T-helper 2 cell (primary cell): ENCODE data around the gene TMEM254.
"Not testable (repeated sequence)": the region's sequence is repeated elsewhere in the genome, so short reads cannot be mapped to it uniquely, and the experiment has no call there.

Experiments
- DNase-seq, 5 experiments: peaks; one replicate each; pipeline versions ENCODE4 v3.0.0 to v3.0.0-alpha.2; 2012 to 2022
- total RNA-seq, 2 donors: gene quantifications; one replicate each; lab custom pipeline; 2026; lab: John Stamatoyannopoulos, UW

The TMEM254 gene, protein sequence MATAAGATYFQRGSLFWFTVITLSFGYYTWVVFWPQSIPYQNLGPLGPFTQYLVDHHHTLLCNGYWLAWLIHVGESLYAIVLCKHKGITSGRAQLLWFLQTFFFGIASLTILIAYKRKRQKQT
- total RNA-seq: 2.5 to 6.7 reads per million in 2 donors

GRCh38 chr10:80078448-80079311 lies at the start of gene TMEM254:
Gene TMEM254 (plus strand): TSS chr10:80078665. CDS start chr10:80078700, 35 bp downstream.
- peak; percentile 62 to 91 (median 74) for DNase-seq

DNA sequence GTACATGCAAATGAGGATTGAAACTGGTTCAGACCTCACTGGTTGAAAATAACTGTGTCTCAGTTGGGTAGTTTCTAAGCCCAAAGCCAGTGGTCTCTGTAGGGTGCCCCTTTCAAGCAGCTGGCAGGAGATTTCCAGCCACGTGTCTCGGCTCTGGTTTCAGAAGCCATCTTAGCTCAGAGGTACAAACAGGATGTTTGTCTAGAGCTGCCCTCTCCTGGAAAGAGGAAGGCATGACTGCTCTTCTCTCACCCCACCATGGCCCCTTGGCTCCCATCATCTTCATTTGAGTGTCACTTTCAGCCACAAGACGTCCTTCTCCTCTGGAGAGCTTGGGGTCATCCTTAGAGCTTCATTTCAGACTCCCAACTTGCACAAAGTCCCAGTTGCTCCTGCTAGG lies 49.3 kb upstream of the TMEM254 start:
- peak in 1 of 5 experiments; percentile 28 for DNase-seq

GRCh38 chr10:80029865-80030264 lies 48.6 kb upstream of the TMEM254 start:
- DNase-seq: not testable (repeated sequence)

DNA sequence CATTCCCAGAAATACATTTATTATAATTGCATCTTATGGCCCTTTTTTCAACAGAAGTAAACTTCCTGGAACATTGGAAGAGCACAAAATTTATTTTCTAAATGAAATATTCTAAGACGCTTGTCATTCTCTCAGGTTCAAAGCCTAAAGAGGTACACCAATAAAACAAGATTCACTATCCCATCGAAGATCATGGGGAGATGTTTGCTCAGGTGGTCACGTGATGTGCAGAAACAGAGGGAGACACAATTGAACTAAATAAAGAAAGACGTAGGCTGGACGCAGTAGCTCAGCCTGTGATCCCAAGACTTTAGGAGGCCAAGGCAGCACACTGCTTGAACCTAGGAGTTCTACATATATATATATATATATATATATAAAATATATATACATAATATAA lies 46.0 kb upstream of the TMEM254 start:
- no peak for DNase-seq

GRCh38 chr10:80034766-80035165 lies 43.7 kb upstream of the TMEM254 start:
- DNase-seq: not testable (repeated sequence)

- not testable (repeated sequence) for DNase-seq
Measured at GRCh38 chr10:80035430-80035829, 43.0 kb upstream of the TMEM254 start.

DNA sequence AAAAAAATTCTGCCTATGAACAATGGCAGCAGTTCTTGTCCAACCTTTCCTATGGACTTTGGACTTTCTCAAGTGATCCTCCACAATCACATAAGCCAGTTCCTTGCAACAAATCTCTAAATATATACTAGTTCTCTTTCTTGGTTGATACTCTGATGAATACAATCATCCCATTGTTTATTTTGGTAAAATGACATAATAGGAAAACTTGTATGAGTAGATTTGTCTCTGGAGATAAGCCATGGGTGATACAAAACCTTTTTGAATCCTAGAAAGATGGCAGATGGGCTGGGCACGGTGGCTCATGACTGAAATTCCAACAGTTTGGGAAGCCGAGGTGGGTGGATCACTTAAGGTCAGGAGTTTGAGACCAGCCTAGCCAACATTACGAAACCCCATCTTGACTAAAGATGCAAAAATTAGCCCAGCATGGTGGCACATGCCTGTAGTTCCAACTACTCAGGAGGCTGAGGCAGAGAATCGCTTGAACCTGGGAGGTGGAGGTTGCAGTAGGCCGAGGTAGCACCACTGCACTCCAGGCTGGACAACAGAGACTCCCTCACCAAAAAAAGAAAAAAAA lies 41.5 kb upstream of the TMEM254 start:
- DNase-seq: not testable (repeated sequence)

- not testable (repeated sequence) for DNase-seq
Measured at GRCh38 chr10:80038226-80038625, 40.2 kb upstream of the TMEM254 start.

DNA sequence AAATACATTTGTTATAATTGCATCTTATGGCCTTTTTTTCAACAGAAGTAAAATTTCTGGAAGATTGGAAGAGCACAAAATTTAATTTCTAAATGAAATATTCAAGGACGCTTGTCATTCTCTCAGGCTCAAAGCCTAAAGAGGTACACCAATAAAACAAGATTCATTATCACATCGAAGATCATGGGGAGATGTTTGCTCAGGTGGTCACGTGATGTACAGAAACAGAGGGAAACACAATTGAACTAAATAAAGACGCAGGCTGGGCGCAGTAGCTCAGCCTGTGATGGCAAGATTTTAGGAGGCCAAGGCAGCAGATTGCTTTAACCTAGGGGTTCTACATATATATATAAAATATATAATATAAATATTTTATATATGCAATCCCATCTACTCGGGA lies 37.3 kb upstream of the TMEM254 start:
- DNase-seq: no peak

DNA sequence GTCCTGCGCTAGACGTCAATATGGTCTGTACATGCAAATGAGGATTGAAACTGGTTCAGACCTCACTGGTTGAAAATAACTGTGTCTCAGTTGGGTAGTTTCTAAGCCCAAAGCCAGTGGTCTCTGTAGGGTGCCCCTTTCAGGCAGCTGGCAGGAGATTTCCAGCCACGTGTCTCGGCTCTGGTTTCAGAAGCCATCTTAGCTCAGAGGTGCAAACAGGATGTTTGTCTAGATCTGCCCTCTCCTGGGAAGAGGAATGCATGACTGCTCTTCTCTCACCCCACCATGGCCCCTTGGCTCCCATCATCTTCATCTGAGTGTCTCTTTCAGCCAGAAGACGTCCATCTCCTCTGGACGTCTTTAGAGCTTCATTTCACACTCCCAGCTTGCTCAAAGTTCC lies 33.5 kb upstream of the TMEM254 start:
- peak in 1 of 5 experiments; percentile 9 for DNase-seq

GRCh38 chr10:80046629-80047441 lies 31.6 kb upstream of the TMEM254 start:
- peak; percentile 22 to 58 (median 51) for DNase-seq

GRCh38 chr10:80050752-80051151 lies 27.7 kb upstream of the TMEM254 start:
- DNase-seq: no peak

DNA sequence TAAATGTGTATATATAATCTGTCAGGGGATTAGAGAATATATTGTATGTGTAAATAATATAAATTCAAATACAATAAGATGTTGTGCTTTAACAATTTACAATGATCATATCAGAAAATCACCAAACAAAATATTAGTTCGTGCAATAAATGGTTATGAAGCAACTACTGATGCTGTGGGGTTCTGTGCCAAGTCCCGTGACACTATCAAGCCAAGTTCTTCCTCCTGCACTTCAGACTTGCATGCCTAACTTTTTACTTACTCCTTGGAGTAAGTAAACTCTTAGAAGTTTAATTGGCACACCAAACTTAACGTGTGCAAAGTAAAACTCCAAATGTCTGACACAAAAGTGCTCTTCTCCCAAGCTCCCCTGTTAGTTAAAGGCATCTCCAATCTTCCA lies 26.5 kb upstream of the TMEM254 start:
- DNase-seq: no peak

GRCh38 chr10:80055760-80056159 lies 22.7 kb upstream of the TMEM254 start:
- no peak for DNase-seq

- no peak for DNase-seq
Measured at GRCh38 chr10:80057171-80057570, 21.3 kb upstream of the TMEM254 start.

DNA sequence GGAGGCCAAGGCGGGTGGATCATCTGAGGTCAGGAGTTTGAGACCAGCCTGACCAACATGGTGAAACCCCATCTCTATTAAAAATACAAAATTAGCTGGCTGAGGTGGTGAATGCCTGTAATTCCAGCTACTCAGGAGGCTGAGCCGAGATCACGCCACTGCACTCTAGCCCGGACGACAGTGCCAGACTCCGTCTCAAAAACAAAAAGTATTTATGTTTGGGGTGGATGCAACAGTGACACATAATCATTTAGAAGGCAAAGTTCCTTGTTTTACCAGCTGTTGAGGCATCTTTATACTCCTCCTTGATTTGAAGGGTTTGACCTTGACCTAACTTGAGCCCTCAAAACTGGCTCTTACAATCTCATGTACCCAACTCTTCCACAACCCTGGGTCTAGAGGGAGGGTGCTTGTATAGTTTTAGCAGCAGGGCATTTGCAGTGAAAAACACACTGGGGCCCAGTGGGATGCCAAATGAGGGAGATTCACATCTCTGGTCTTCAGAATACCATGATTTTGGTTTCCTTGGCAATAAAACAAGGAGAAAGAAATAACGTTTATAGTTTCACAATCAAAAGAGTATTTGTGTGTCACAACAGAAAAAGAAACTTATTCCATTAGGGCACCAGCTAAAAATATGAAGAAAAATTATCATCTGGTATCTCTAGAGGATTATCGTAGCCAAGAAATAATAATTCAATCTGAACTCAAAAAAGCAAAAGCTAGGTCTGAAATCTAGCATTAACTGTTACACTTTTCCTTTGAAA lies 14.2 kb upstream of the TMEM254 start:
- DNase-seq: no peak

DNA sequence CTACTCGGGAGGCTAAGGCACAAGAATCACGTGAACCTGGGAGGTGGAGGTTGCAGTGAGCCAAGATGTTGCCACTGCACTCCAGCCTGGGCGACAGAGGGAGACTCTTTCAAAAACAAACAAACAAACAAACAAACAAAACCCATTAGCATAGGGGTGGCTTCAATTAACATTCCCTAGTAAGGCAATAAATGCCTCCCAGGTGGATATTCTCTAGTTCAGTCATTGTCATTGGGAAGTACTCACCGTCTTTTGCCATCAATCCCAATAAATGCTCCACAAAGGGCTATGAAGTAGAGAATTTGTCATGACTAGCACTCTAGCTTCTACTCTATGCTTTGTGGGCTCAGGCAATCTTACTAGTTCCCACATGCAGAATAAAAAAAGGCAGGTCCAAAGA lies 11.7 kb upstream of the TMEM254 start:
- DNase-seq: no peak

GRCh38 chr10:80067821-80068220 lies 10.6 kb upstream of the TMEM254 start:
- DNase-seq: not testable (repeated sequence)

DNA sequence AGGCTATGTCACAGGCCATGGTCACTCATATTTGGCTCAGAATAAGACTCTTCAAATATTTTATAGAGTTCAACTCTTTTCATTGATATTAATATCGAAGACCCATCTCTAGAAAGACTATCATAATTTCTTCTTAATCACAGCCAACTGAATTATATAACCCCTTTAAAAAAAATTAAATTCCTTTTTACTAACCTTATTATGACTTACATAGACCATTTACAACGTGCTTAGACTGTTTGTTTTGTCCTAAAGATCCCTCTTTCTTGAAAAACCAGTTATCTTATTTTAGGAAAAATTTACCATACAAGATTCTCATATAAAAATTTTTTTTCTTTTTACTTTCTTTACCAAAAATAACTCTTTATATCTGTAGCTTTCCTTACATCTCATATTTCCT lies 10.2 kb upstream of the TMEM254 start:
- no peak for DNase-seq

DNA sequence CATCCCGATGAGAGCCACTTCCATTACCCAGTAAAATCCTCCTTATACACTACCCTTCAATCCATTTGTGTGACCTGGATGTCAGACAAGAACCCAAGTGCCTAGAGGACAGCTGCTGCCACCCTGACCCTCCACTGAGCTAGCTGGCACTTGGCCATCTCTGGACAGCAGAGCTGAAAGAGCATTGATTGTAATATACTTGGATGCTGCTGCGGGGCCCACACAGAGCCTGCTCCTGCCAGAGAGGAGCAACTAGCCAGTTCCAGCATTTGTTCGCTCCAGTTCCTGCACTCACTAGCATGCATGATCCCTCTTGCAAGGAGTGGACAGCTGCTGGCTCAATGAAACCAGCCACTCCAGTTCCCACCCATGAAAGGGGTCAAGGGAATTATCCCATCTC lies 8.4 kb upstream of the TMEM254 start:
- DNase-seq: no peak

- DNase-seq: no peak
Measured at GRCh38 chr10:80072584-80072983, 5.9 kb upstream of the TMEM254 start.

GRCh38 chr10:80075781-80076180 lies 2.7 kb upstream of the TMEM254 start:
- DNase-seq: peak in 1 of 5 experiments; percentile 18
